Islet precursor cell (in vitro differentiated cells): Measurements from ENCODE around the gene ADI1.
"Not testable (repeated sequence)": the region's sequence is repeated elsewhere in the genome, so short reads cannot be mapped to it uniquely, and the experiment has no call there.

Experiments
- DNase-seq: peaks from one replicate; pipeline ENCODE4 v3.0.0-alpha.2; 2018

Gene ADI1

DNA sequence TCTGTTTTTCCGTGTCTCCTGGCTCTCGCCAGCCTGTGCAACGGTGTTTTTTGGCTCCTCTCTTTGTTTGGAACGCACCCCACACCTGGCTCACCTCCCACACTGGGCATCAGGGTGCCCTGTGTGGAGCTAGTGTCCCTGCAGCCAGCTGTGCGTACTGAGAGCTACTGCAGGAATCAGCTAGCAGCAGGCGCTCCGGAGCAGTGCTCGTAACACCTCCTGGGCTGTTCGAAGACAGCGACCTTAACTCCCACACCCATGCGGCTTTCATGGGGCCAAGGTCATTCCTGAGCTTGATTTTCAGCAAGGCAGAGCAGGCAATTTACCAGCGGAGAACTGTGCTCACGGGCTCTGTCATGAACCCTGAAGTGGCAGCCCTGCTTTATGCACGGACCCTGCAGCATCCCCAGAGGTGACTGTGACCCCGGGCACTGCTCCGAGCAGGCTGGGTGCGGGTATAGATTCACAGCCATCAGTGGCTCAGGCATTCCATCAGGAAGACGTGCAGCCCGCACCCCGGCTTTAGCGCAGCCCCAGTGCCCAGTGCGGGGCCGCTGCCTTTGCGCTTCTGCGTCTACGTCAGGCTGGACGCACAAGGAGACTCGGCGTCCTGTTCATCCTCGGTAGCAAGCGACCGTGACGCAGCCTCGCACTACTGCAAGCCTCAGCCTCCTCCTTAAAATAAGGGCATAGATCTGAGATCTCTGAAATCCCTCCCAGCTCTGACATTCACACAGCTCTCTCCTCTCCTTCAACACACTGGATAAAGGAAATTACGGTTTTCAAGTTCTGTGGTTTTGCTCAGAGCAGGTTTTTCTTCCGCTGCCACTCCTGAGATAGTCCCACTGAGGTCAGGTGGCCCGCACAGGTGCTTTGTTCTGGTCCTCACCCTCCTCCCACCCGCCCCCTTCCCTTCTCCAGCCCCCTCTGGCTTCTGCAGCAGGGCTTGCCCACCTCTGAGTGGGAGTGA, 58.2 kb downstream of the ADI1 start:
- DNase-seq: peak; percentile 43

DNA sequence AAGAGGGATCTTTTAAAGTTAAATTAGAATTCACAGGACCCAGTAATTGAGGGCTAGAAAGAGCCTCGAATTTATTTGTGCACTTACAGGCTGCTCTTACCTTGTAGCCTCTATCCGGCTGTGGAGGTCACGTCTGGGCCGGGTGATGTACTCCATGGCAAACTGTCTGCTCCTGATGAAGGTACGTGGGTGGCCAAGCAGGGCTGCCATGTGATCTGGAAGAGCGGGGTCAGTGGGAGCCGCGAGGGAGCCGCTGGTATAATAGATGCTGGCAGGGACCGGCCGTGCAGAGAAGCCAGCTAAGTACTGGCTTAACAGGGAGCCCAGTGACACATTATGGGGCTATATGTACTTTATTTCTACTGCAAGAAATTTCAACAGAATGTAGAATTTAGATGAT, 59.2 kb downstream of the ADI1 start:
- peak; percentile 27 for DNase-seq

GRCh38 chr2:3459185-3460015, 59.9 kb downstream of the ADI1 start:
- peak; percentile 53 for DNase-seq

- peak; percentile 7 for DNase-seq
Measured at GRCh38 chr2:3458396-3459184, 60.7 kb downstream of the ADI1 start.

- no peak for DNase-seq
Measured at GRCh38 chr2:3457524-3458395, 61.6 kb downstream of the ADI1 start.

GRCh38 chr2:3456125-3456524, 63.2 kb downstream of the ADI1 start:
- peak; percentile 20 for DNase-seq

GRCh38 chr2:3454802-3455201, 64.5 kb downstream of the ADI1 start:
- peak; percentile 47 for DNase-seq

- DNase-seq: not testable (repeated sequence)
Measured at GRCh38 chr2:3454005-3454404, 65.3 kb downstream of the ADI1 start.

GRCh38 chr2:3453190-3453999, 65.9 kb downstream of the ADI1 start:
- peak; percentile 48 for DNase-seq

GRCh38 chr2:3451926-3452671, 67.2 kb downstream of the ADI1 start:
- peak; percentile 74 for DNase-seq

DNA sequence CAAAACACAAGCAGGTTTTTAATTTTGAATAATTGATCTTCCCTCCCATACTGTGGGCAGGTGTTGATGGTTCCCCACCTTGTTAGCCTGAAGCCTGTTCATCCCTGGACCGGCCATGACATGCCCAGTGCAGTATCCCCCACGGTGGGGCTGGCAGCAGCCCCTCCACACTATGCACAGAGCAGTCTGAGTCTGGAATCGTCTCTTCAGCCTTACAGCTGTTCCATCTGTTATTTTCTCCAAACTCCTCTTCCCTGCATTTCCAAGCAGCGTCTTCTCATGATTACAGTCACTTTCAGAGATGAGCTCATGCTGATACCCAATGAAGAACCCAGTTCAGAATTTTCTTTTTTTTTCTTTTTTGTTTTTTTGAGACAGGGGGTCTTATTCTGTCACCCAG, 68.2 kb downstream of the ADI1 start:
- DNase-seq: peak; percentile 14

DNA sequence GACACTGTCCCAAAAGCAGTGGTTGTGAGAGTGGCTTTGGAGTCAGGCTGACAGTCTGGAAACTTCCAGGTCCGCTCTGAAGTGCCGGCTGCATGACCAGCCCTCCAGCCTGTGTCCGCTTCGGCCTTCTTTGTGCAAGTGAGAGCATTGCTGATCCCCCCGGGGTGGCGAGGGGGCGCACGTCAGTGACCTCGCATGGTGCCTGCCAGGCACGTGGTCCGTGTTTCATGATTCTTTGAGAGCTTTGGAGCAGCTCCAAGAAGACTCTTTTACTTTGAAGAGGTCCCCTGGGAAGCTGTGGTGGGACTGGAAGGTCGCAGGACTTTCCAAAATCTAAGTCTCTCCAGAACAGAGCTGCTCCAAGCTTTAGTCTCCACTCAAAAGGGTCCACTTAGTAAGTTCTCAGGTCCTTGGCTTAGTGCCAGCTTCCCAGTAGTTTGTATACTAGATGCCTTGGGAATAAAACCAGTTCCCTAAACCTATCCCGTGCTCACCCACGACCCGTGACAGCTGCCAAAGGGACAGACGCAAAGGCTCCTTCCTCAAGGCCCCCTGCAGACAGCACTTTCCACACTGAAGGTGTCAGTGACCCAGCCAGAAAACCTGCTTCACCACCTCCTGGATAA, 68.8 kb downstream of the ADI1 start:
- peak; percentile 32 for DNase-seq

- peak; percentile 14 for DNase-seq
Measured at GRCh38 chr2:3449936-3450335, 69.4 kb downstream of the ADI1 start.

GRCh38 chr2:3449086-3449485, 70.2 kb downstream of the ADI1 start:
- DNase-seq: peak; percentile 35

GRCh38 chr2:3448441-3448911, 70.9 kb downstream of the ADI1 start:
- peak; percentile 35 for DNase-seq

GRCh38 chr2:3447789-3448317, 71.5 kb downstream of the ADI1 start:
- peak; percentile 22 for DNase-seq
